HG03439 (cell line): ENCODE measurements around the gene CCNYL1.
"Not testable (repeated sequence)": the region's sequence is repeated elsewhere in the genome, so short reads cannot be mapped to it uniquely, and the experiment has no call there.

ENCODE experiments used
- ATAC-seq: cut with Tn5 transposase; IDR thresholded peaks from one replicate; pipeline ENCODE4 v1.9.1; 2021; ENCODE audit warnings: mild to moderate bottlenecking, moderate library complexity; ENCODE audit not compliant: unreplicated experiment

CCNYL1 gene

DNA sequence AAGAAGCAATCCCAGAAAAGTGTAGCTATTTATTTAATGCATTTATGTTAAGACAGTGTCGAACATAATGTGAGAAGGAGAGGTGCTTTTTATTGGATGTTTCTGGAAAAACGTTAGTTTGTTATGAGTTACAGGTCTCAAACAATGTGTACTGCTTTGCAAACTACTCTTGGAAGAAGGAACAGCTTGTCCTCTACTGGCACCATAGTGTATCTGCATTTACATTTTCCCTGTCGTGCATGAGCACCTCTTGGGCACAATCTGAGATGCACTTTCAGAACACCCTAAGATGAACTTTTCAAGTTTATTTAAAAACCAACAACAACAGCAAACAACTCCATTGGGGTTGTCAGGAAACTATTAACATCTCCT is 22.8 kb downstream of the CCNYL1 start:
- no peak for ATAC-seq

DNA sequence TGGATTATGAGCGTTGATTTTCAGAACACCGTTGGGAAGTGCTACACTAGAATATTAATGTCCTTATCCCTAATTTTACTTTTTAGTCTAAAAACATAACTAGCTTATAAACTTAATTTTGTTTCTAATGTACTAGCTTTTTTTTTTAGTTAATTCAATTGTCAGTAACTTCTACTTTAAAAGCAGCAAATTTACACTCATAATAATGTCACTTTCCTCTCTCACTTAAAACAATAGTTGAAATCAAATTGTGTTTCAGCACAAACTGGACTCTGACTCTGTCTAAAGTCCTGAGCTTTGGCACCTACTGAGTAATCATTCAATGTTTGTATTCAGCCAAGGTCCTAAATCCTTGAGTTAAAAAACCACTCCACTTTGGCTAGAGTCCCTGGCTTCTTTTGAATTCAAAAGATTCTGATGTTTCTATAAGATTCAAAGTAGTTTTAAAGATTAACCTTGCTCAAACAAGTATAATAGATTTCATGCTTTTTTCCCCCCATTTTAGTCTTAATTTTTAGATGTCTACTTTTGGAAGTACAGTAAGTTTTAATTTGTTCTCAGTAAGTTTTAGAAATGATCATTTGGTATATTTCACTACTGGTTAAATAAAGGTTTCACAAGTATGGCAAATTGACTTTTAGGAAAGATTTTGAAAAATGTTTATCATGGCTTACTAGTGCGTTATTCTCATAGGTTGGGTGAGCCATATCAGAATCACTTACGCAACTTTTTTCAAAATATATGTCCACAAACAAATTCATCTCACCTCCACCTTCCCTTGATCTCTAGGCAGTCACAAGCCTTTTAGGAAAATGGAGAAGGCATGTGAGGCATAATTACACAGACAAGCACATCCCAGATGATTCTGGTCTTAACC is 23.4 kb downstream of the CCNYL1 start:
- no peak for ATAC-seq

GRCh38 chr2:207735513-207735859 is 24.0 kb downstream of the CCNYL1 start:
- not testable (repeated sequence) for ATAC-seq

DNA sequence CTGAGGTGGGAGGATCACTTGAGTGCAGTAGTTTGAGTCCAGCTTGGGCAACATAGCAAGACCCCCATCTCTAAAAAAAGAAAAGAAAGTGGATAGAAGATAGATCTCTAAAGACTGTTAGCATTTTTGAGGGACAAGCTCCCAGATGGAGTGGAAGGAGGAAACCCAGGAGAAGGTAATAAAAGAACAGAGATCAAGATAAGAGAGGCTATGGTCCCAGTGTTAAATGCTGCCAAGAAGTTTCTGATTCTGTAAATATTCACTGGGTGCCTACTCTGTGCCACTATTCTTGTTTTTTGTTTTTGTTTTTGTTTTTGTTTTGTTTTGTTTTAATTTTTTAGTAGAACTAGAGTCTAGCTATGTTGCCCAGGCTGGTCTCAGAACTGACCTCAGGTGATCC is 32.1 kb downstream of the CCNYL1 start:
- no peak for ATAC-seq

DNA sequence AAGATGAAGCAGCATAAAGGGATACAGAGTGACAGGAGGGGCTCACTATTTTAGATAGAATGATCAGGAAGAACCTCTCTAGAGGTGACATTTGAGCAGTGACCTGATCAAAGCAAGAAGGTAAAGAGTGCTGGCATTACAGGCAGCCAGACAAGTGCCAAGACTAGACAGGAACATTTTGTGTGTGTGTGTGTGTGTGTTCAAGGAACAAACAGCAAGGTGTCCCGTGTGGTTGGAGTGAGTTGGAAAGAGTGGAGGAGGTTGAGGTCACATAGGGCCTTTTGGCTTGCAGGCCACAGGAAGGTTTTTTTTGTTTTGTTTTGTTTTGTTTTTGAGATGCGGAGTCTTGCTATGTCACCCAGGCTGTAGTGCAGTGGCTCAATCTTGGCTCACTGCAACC is 32.6 kb downstream of the CCNYL1 start:
- ATAC-seq: no peak

DNA sequence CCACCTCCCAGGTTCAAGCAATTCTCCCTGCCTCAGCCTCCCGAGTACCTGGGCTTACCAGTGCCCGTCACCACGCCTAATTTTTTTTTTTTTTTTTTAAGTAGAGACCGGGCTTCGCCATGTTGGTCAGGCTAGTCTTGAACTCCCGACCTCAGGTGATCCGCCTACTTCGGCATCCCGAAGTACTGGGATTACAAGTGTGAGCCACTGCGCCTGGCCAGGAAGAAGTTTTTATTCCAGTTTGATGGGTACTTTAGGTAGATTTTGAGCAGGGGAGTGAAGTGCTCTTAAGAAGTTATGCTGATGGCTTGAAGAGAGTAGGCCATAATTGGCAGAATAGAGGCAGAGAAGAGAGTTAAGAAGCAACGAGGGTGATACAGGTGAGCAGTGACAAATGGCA is 33.0 kb downstream of the CCNYL1 start:
- ATAC-seq: no peak

- peak; percentile 79 for ATAC-seq
Observed at GRCh38 chr2:207746131-207746530, 34.7 kb downstream of the CCNYL1 start.

DNA sequence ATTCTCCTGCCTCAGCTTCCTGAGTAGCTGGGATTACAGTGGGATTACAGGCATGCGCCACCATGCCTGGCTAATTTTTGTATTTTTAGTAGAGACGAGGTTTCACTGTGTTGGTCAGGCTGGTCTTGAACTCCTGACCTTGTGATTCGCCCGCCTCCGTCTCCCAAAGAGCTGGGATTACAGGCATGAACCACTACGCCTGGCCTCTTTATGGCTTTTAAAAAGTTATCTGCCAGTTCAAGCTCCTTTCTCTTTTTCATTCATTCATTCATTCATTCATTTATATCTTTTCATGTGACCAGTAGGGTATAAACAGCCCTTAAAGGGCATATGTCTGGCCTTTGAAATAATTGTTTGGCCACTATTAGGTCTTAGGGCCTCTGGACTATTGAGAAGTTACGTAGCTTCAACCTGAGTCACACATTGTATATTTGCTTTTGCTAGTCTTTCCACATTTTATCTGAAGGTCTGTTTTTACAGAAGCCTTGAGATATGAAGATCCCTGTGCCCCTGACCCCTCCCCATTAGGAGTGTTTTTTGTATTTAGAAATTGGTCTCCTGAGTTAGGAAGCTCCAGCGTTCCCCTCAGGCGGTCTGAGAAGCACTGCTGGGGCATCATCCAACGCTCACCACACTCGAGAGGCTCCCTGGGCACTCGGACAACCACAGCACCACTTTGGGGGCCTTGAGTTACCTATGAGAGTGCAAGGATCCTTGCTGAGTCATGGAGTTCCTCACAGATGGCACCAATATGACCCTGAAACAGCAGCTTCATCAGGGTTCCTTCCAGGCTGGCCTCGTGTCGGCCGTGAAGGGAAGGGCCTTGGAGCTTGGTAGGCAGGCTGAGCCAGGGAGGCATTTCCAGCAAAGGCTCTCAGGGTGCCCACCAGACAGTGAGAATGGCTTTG is 36.5 kb downstream of the CCNYL1 start:
- no peak for ATAC-seq

GRCh38 chr2:207748993-207749392 is 37.6 kb downstream of the CCNYL1 start:
- no peak for ATAC-seq

- ATAC-seq: no peak
Observed at GRCh38 chr2:207749873-207750272, 38.4 kb downstream of the CCNYL1 start.

DNA sequence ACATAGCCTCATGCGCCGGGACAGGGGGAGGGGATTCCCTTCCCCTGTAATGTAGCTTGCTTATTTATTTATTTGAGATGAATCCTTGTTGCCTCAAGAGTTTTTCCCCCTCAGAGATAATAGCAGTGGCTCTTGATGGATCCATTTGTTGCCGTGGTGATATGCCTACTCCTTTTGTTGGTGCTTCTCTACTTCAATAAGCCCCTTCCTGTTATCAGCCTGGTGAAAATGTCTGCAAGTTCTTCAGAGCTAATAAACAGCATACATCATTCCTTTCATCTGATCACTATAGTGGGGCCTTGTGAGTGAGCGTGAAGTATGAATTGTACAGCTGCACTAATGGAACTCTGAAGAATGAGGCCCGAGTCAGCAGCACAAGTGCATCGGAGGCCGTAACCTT is 38.9 kb downstream of the CCNYL1 start:
- ATAC-seq: no peak

- no peak for ATAC-seq
Observed at GRCh38 chr2:207750876-207751275, 39.4 kb downstream of the CCNYL1 start.

- ATAC-seq: not testable (repeated sequence)
Observed at GRCh38 chr2:207753688-207754087, 42.2 kb downstream of the CCNYL1 start.

GRCh38 chr2:207754498-207755383 is 43.3 kb downstream of the CCNYL1 start:
- no peak for ATAC-seq

DNA sequence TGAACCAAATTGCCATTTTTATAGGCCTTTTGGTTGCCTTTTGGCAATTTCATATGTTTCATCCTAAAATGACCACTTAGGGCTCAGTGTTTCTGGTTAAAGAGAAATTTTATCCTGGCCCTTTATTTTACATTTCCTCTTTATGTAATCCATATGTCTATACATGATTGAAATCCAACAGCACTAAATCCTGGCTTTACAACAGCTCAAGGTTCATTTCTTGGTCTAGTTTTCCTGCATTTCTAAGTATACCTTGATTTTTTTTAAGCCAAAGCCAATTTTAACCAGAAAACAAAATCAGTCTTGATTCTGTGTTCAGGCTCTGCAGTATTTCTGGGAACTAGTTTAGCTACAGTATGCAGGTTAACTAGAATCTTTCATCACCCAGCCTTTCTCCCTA is 46.6 kb downstream of the CCNYL1 start:
- ATAC-seq: no peak

GRCh38 chr2:207759890-207760289 is 48.5 kb downstream of the CCNYL1 start:
- no peak for ATAC-seq

- no peak for ATAC-seq
Observed at GRCh38 chr2:207760453-207760852, 49.0 kb downstream of the CCNYL1 start.

GRCh38 chr2:207761426-207761825 is 50.0 kb downstream of the CCNYL1 start:
- ATAC-seq: not testable (repeated sequence)

DNA sequence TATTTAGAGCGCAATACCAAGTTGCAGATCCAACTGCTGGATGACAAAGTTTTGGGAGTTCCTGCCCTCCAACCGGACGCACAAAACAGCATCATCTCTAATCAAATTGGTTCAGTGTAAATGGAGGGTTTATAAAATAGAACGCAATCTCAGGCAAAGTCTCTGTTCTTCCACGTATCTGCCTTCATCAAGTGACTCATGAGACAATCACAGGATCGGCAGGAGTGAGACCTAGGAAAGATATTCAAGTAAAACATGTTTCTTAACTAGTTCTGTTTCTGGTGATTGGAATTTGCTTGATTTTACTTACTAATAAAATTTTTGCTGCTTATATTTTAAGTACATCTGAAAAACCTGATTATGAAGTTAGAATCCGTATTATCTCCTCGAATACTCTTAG is 50.7 kb downstream of the CCNYL1 start:
- no peak for ATAC-seq

DNA sequence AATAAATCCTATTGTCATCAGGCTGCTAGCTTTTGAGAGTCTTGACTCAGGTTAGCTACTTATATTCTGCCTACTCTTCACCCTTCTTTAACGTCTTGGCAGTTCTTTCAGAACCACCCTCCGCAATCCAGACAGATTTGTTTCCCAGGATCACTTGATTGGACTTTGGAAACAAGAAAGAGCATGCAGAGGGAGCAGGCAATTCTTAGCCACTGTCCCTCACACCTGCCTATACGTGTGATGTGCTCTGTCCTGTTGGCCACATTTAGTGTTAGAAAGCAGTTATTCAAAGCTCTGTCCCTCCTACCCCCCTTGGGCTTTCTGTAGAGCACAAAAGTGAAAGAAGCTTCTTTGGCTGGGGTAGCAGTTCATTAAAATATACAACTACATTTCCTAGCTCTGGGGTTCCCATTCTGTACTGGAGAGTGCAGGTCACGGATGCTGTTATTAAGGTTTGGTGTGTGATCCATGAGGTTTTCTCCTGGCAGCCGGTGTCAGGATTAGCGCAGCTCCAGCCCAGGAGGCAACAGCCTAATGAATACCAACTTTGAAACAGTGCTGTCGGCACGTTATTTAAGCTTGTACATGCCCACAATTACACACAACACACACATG is 52.0 kb downstream of the CCNYL1 start:
- ATAC-seq: no peak
